H1 (cell line): ENCODE measurements around the gene MCC. TPM values are rescaled to one million over a fixed set of nuclear protein-coding genes. Genes with fewer than 3 reads are reported as not detected.

Experiments
- CTCF ChIA-PET: fragments of 300-600 bp; sonication (Branson Sonifier 250); formaldehyde crosslinking; loops from one replicate; lab custom pipeline; 2021; ENCODE audit not compliant: partially characterized antibody; lab: Charles Lee
- POLR2A ChIA-PET: fragments of 300-600 bp; sonication (Branson Sonifier 250); formaldehyde crosslinking; loops from one replicate; lab custom pipeline; 2021; ENCODE audit warnings: inconsistent platforms; ENCODE audit not compliant: partially characterized antibody; lab: Charles Lee
- DNase-seq, 2 experiments: peaks; one replicate each; pipeline versions ENCODE4 v3.0.0 to v3.0.0-alpha.2; 2010 to 2022; ENCODE audit warnings: low spot score in 2 of 2, low read depth in 1 of 2, mixed read lengths in 1 of 2
- FAIRE-seq: peaks from 2 replicates; lab custom pipeline; 2011; peaks lifted over from hg19 to GRCh38; lab: Jason Lieb, UNC
- H2AFZ ChIP-seq: 2 replicates; pipeline ENCODE4 v1.8.1; 2012; ENCODE audit warnings: low read length, inconsistent platforms
- H2AK5ac ChIP-seq: 2 replicates; pipeline ENCODE4 v1.6.1; 2013; ENCODE audit warnings: low read depth, low read length
- H2BK120ac ChIP-seq: replicated peaks from 2 replicates; pipeline ENCODE3; 2013; ENCODE audit warnings: low read depth, low read length, inconsistent platforms
- H2BK12ac ChIP-seq: 2 replicates; pipeline ENCODE4 v1.6.1; 2013; ENCODE audit warnings: low read depth, low read length
- H2BK15ac ChIP-seq: 2 replicates; pipeline ENCODE4 v1.6.1; 2013; ENCODE audit warnings: low read length
- H2BK20ac ChIP-seq: 2 replicates; pipeline ENCODE4 v1.6.1; 2013; ENCODE audit warnings: low read length
- H2BK5ac ChIP-seq: 2 replicates; pipeline ENCODE4 v1.6.1; 2013; ENCODE audit warnings: low read depth, low read length
- H3K14ac ChIP-seq: 2 replicates; pipeline ENCODE4 v1.6.1; 2013; ENCODE audit warnings: inconsistent platforms; ENCODE audit not compliant: insufficient read length
- H3K18ac ChIP-seq: 2 replicates; pipeline ENCODE4 v1.6.1; 2013; ENCODE audit warnings: low read length; ENCODE audit errors: extremely low read depth
- H3K23ac ChIP-seq: 2 replicates; pipeline ENCODE4 v1.6.1; 2013; ENCODE audit warnings: inconsistent platforms; ENCODE audit not compliant: insufficient read length
- H3K23me2 ChIP-seq: 2 replicates; pipeline ENCODE4 v1.6.1; 2013; ENCODE audit warnings: low read depth, low read length
- H3K27ac ChIP-seq: 2 replicates; pipeline ENCODE4 v1.6.1; 2011; ENCODE audit warnings: low read depth, low read length, inconsistent platforms
- H3K27me3 ChIP-seq, 4 experiments: replicated peaks in 1 of 4; 1 replicate in 1 of 4; 2 replicates in 3 of 4; pipeline versions ENCODE4 v1.6.1 to v1.8.1; 2011 to 2013; ENCODE audit warnings: low read length in 3 of 4, mild to moderate bottlenecking in 3 of 4, inconsistent platforms in 2 of 4, mixed read lengths in 2 of 4, moderate library complexity in 1 of 4; ENCODE audit not compliant: control insufficient read depth in 3 of 4, insufficient read depth in 3 of 4; ENCODE audit errors: extremely low read depth in 1 of 4
- H3K36me3 ChIP-seq, 4 experiments: 2 replicates each; pipeline versions ENCODE4 v1.6.1 to v1.8.1; 2011 to 2013; ENCODE audit warnings: mild to moderate bottlenecking in 4 of 4, low read length in 3 of 4, moderate library complexity in 2 of 4, control low read depth in 1 of 4, inconsistent platforms in 1 of 4; ENCODE audit not compliant: insufficient read depth in 4 of 4, control insufficient read depth in 2 of 4
- H3K4ac ChIP-seq: replicated peaks from 2 replicates; pipeline ENCODE3; 2013; ENCODE audit warnings: low read length, low read depth, mixed read lengths, inconsistent platforms; ENCODE audit not compliant: insufficient read length
- H3K4me1 ChIP-seq, 4 experiments: replicated peaks in 1 of 4; 1 replicate in 1 of 4; 2 replicates in 3 of 4; pipeline versions ENCODE4 v1.6.1 to v1.8.1; 2011 to 2013; ENCODE audit warnings: low read length in 3 of 4, inconsistent platforms in 2 of 4, mixed read lengths in 1 of 4; ENCODE audit not compliant: insufficient read depth in 4 of 4, control insufficient read depth in 3 of 4
- H3K4me2 ChIP-seq, 2 experiments: 2 replicates each; pipeline versions ENCODE4 v1.6.1 to v1.8.1; 2011 to 2013; ENCODE audit warnings: low read depth in 2 of 2, low read length in 2 of 2, control low read depth in 1 of 2, inconsistent platforms in 1 of 2, mild to moderate bottlenecking in 1 of 2; ENCODE audit not compliant: insufficient read depth in 1 of 2
- H3K4me3 ChIP-seq, 4 experiments: fragments of 200-600, 300-600 bp in 1 of 4; sonication (generic), shearing (Covaris generic), sonication (Bioruptor Twin) in 1 of 4; 2 replicates each; pipeline versions ENCODE4 v1.5.1 to v1.8.1; 2011 to 2016; ENCODE audit warnings: low read length in 4 of 4, low read depth in 3 of 4, control low read depth in 2 of 4, inconsistent platforms in 2 of 4, mild to moderate bottlenecking in 2 of 4, mixed read lengths in 1 of 4, moderate library complexity in 1 of 4; ENCODE audit not compliant: insufficient read depth in 2 of 4; ENCODE audit errors: extremely low read depth in 1 of 4
- H3K56ac ChIP-seq: replicated peaks from 2 replicates; pipeline ENCODE3; 2013; ENCODE audit warnings: low read depth, mild to moderate bottlenecking, mixed read lengths, low read length, inconsistent platforms; ENCODE audit not compliant: insufficient read length
- H3K79me1 ChIP-seq: 2 replicates; pipeline ENCODE4 v1.6.1; 2013; ENCODE audit warnings: low read depth, low read length, control low read depth
- H3K79me2 ChIP-seq, 2 experiments: 2 replicates each; pipeline versions ENCODE4 v1.6.1 to v1.8.1; 2012 to 2013; ENCODE audit warnings: low read length in 2 of 2, mild to moderate bottlenecking in 2 of 2, inconsistent platforms in 1 of 2; ENCODE audit not compliant: insufficient read depth in 2 of 2, control insufficient read depth in 1 of 2
- H3K9ac ChIP-seq, 4 experiments: replicated peaks in 1 of 4; 1 replicate in 1 of 4; 2 replicates in 3 of 4; pipeline versions ENCODE4 v1.6.1 to v1.8.1; 2011 to 2013; ENCODE audit warnings: low read depth in 3 of 4, low read length in 3 of 4, control low read depth in 2 of 4, mild to moderate bottlenecking in 2 of 4, moderate library complexity in 2 of 4, inconsistent platforms in 1 of 4; ENCODE audit errors: extremely low read depth in 1 of 4
- H3K9me3 ChIP-seq, 2 experiments: 2 replicates each; pipeline versions ENCODE4 v1.6.1 to v1.8.1; 2012 to 2013; ENCODE audit warnings: mild to moderate bottlenecking in 2 of 2, moderate library complexity in 2 of 2, control low read depth in 1 of 2, inconsistent platforms in 1 of 2, low read depth in 1 of 2, low read length in 1 of 2, mixed read lengths in 1 of 2; ENCODE audit not compliant: insufficient read depth in 2 of 2
- H4K20me1 ChIP-seq, 2 experiments: replicated peaks in 1 of 2; 2 replicates each; pipeline versions ENCODE3 to v1.8.1; 2011 to 2013; ENCODE audit warnings: inconsistent platforms in 2 of 2, low read length in 2 of 2, mild to moderate bottlenecking in 1 of 2; ENCODE audit not compliant: insufficient read depth in 2 of 2, control insufficient read depth in 1 of 2
- H4K5ac ChIP-seq: 2 replicates; pipeline ENCODE4 v1.6.1; 2013; ENCODE audit warnings: low read length, low read depth, mixed read lengths, inconsistent platforms; ENCODE audit not compliant: insufficient read length
- H4K8ac ChIP-seq: 2 replicates; pipeline ENCODE4 v1.8.0; 2013; ENCODE audit warnings: mild to moderate bottlenecking, moderate library complexity, low read length, inconsistent platforms; ENCODE audit not compliant: insufficient read depth; ENCODE audit errors: extremely low read depth
- H4K91ac ChIP-seq: replicated peaks from 2 replicates; pipeline ENCODE3; 2013; ENCODE audit warnings: low read length, mixed read lengths, inconsistent platforms; ENCODE audit not compliant: insufficient read length
- ASH2L ChIP-seq: fragments of 200-600, 300-600 bp; sonication (generic); IDR thresholded peaks from one replicate; pipeline ENCODE4 v1.7.1; 2017; ENCODE audit warnings: low read length
- BRCA1 ChIP-seq: IDR thresholded peaks from 2 replicates; pipeline ENCODE4 v1.6.1; 2012; ENCODE audit warnings: low read depth, low read length, improper control_type of control experiment
- CTBP2 ChIP-seq: IDR thresholded peaks from 2 replicates; pipeline ENCODE4 v1.7.0; 2011; ENCODE audit warnings: borderline replicate concordance, mild to moderate bottlenecking, moderate library complexity, mixed read lengths, low read length; ENCODE audit not compliant: insufficient read depth, insufficient read length
- GTF2F1 ChIP-seq: IDR thresholded peaks from 2 replicates; pipeline ENCODE4 v1.6.1; 2012; ENCODE audit warnings: low read depth, low read length, improper control_type of control experiment, borderline replicate concordance
- RBBP5 ChIP-seq: IDR thresholded peaks from 2 replicates; pipeline ENCODE4 v1.7.1; 2012; ENCODE audit warnings: low read depth, mild to moderate bottlenecking, inconsistent platforms, low read length, moderate library complexity, borderline replicate concordance
- TAF1 ChIP-seq: IDR thresholded peaks from 2 replicates; pipeline ENCODE4 v1.6.1; 2011; ENCODE audit warnings: mild to moderate bottlenecking, low read depth, low read length
- TEAD4 ChIP-seq: IDR thresholded peaks from 2 replicates; pipeline ENCODE4 v1.6.1; 2012; ENCODE audit warnings: low read depth, low read length, inconsistent platforms, mixed read lengths
- WGBS, 2 experiments: shearing (Covaris generic) in 1 of 2; methylation state at CpG; one replicate each; pipeline versions ENCODE4 v1.1.6 to v1.1.7; 2013 to 2015; ENCODE audit warnings: low lambda C conversion rate in 2 of 2, mixed read lengths in 2 of 2, inconsistent platforms in 1 of 2, low coverage in 1 of 2, missing lambda C conversion rate in 1 of 2; ENCODE audit not compliant: insufficient replicate concordance in 2 of 2, insufficient coverage in 1 of 2, insufficient read length in 1 of 2; ENCODE audit errors: extremely low coverage in 1 of 2, missing lambda C conversion rate in 1 of 2; 5-methylcytosine and 5-hydroxymethylcytosine counted together
- polyA plus RNA-seq, 7 experiments: library from polyadenylated mRNA; depleted of rRNA in 3 of 7; stranded (reverse) in 5 of 7; unstranded in 2 of 7; fragments of >200 nt in 5 of 7; fragments of 200-250 nt in 2 of 7; gene quantifications; 1 replicate in 5 of 7; 2 replicates in 1 of 7; 4 replicates in 1 of 7; pipeline versions ENCODE4 v1.2.1 to v1.2.3, GENCODE V29; 2011 to 2013; ENCODE audit warnings: missing spikeins in 2 of 7, mixed read lengths in 2 of 7
- total RNA-seq: library from RNA; stranded (reverse); fragmentation: NEBNext Ultra II Directional; extraction: Animal tissue kit (Norgen Biotek cat#: 25700); gene quantifications from 2 replicates; pipeline ENCODE4 v1.2.1, GENCODE V29; 2021

MCC gene
- total and polyA plus RNA-seq, 2 of the 8 experiments (the other 6 are each of a cell fraction or from before 2014, with no cell fraction given) = 2.6 to 18.3 TPM

DNA sequence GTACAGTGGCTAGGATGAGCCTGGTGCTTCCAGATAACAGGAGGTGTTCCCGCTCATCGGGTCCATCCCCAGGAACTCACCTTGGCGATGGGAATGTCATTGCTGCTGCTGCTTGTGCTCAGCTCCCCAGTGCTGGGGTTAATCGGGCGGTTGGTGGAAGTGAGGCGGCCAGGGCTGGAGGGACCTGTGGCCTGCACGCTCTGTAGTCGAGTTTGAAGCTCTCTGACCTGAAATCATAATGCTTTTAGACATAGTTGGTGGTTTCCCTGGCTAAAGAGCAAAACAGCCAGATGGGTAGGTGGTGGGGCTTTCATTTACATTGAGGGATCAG lies 403.2 kb downstream of the MCC start:
- no peak overlapping the region for H3K4me2 ChIP-seq
- CTCF ChIA-PET = interaction anchor here (1.0 to 2.7 kb wide), 6 partner anchors 10 to 295 kb away, joined by 3 to 10 read pairs (median 4); no protein-coding TSS in a partner anchor
- no peak overlapping the region for H4K8ac ChIP-seq
- H3K23ac ChIP-seq = no peak overlapping the region
- no peak overlapping the region for H2BK5ac ChIP-seq
- no peaks in the 10 kb centered on the region for H3K9me3 ChIP-seq
- H3K79me2 ChIP-seq = no peaks in the 10 kb centered on the region
- no peak overlapping the region for H3K56ac ChIP-seq
- H4K5ac ChIP-seq = no peak overlapping the region
- no peak overlapping the region for H2AFZ ChIP-seq
- DNase-seq (no peak), FAIRE-seq (no peak)
- peaks cover 0 to 7% (median 0%) of the 10 kb centered on the region in 4 experiments; a peak in 1 of 7 replicates for H3K4me1 ChIP-seq
- no peak overlapping the region for H2AK5ac ChIP-seq
- POLR2A ChIA-PET = interaction anchor here (0.8 kb wide), 1 partner anchor 51 kb away, joined by 3 read pairs; no protein-coding TSS in a partner anchor
- no peaks in the 10 kb centered on the region for H3K23me2 ChIP-seq
- H4K91ac ChIP-seq = no peak overlapping the region
- H3K9ac ChIP-seq = no peak overlapping the region
- no peak overlapping the region for H3K14ac ChIP-seq
- no peaks in the 10 kb centered on the region; a peak in 1 of 7 replicates for H3K27me3 ChIP-seq
- WGBS, 2 experiments = 90% methylated on average over 8 of the region's 8 CpGs; no CpG with 5 or more reads in 1 of the 2 experiments
- H3K36me3 ChIP-seq = peaks cover 0 to 4% (median 1%) of the 10 kb centered on the region in 4 experiments; a peak in 4 of 8 replicates
- H4K20me1 ChIP-seq = peaks cover 0 to 4% of the 10 kb centered on the region in 2 experiments
- no peak overlapping the region for H3K27ac ChIP-seq
- TF ChIP-seq CTBP2 (no peak), ASH2L (no peak), BRCA1 (no peak), TAF1 (no peak), TEAD4 (no peak), RBBP5 (no peak), GTF2F1 (no peak)
- no peak overlapping the region for H3K4ac ChIP-seq
- no peak overlapping the region for H2BK120ac ChIP-seq
- no peak overlapping the region for H3K4me3 ChIP-seq
- H2BK15ac ChIP-seq = no peak overlapping the region
- H2BK20ac ChIP-seq = no peak overlapping the region
- H3K18ac ChIP-seq = no peak overlapping the region
- no peak overlapping the region for H2BK12ac ChIP-seq
- H3K79me1 ChIP-seq = no peaks in the 10 kb centered on the region
